ENCODE data around the gene PALD1. TPM values are rescaled to one million over a fixed set of nuclear protein-coding genes. Genes with fewer than 3 reads are reported as not detected.

PALD1 gene
- polyA plus RNA-seq, 3 donors = 0.04 to 0.11 TPM; not detected in 1

DNA sequence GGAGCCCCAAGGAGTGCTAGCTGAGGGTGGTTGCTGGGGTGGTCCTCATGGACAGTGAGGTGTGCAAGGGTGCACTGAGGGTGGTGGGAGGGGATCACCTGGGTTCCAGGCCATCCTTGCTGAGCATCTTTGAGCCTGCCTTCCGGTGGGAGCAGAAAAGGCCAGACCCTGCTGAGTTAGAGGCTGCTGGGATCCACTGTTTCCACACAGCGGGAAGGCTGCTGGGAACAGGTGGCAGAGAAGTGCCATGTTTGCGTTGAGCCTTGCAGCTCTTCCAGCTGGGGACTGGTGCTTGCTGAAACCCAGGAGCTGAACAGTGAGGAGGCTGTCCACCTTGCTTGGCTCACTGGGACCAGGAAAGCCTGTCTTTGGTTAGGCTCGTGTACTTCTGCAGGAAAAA lies 89.0 kb downstream of the PALD1 start:
- Histone ChIP-seq H3K27me3 (ENCODE audit: control insufficient read depth in 2 of 2, insufficient read depth in 2 of 2, low read length in 2 of 2) (no peaks in the 10 kb centered on the region), H2AFZ (ENCODE audit: insufficient read depth, low read depth, low read length, poor library complexity, severe bottlenecking) (no peak overlapping the region), H3K9me3 (replicated peaks in 1 of 2; ENCODE audit: control insufficient read depth in 1 of 2, insufficient read depth in 1 of 2, low read length in 2 of 2) (no peaks in the 10 kb centered on the region), H3K4me3 (replicated peaks in 1 of 3; ENCODE audit: low read depth in 2 of 3, low read length in 3 of 3) (no peak overlapping the region), H3K4me1 (ENCODE audit: control insufficient read depth in 1 of 2, insufficient read depth in 2 of 2, low read length in 2 of 2) (peaks cover 19 to 27% of the 10 kb centered on the region in 2 donors), H3K36me3 (replicated peaks in 1 of 2; ENCODE audit: control insufficient read depth in 1 of 2, insufficient read depth in 2 of 2, low read length in 2 of 2) (no peaks in the 10 kb centered on the region), H3K9ac (ENCODE audit: insufficient read depth, low read length, poor library complexity, severe bottlenecking) (no peak overlapping the region), H3K4me2 (replicated peaks; ENCODE audit: extremely low read depth, low read length, poor library complexity, severe bottlenecking) (no peak overlapping the region), H3K79me2 (ENCODE audit: insufficient read depth, low read length) (no peaks in the 10 kb centered on the region), H3K27ac (ENCODE audit: low read depth in 1 of 2, low read length in 2 of 2) (no peak overlapping the region), H4K20me1 (ENCODE audit: insufficient read depth, low read length) (no peaks in the 10 kb centered on the region)
- TF ChIP-seq CTCF (IDR thresholded peaks at IDR 0.05) = no peak
- Mint-ChIP-seq H3K9me3 (peaks cover 0 to 4% (median 0%) of the 10 kb centered on the region in 7 donors), H3K27ac (no peak overlapping the region), H3K4me3 (no peak overlapping the region), H3K36me3 (no peaks in the 10 kb centered on the region), H3K27me3 (ENCODE audit: low read depth in 3 of 3) (peaks cover 0 to 5% (median 2%) of the 10 kb centered on the region in 3 donors), H3K4me1 (peaks cover 30% of the 10 kb centered on the region)
- intact Hi-C loops (cut with micrococcal nuclease) = no loop called here
- DNase-seq = no peak
- 71% methylated on average over 4 of the region's 4 CpGs for WGBS (ENCODE audit: insufficient coverage)

- no peak overlapping the region for H3K27ac Mint-ChIP-seq
Observed at GRCh38 chr10:70568113-70568512, 89.5 kb downstream of the PALD1 start.

More at GRCh38 chr10:70568113-70568512, 89.5 kb downstream of the PALD1 start:
- Histone ChIP-seq H3K9ac (ENCODE audit: insufficient read depth, low read length, poor library complexity, severe bottlenecking) (no peak overlapping the region), H3K36me3 (replicated peaks in 1 of 2; ENCODE audit: control insufficient read depth in 1 of 2, insufficient read depth in 2 of 2, low read length in 2 of 2) (no peaks in the 10 kb centered on the region), H3K27ac (ENCODE audit: low read depth in 1 of 2, low read length in 2 of 2) (no peak overlapping the region), H2AFZ (ENCODE audit: insufficient read depth, low read depth, low read length, poor library complexity, severe bottlenecking) (no peak overlapping the region), H3K4me3 (replicated peaks in 1 of 3; ENCODE audit: low read depth in 2 of 3, low read length in 3 of 3) (no peak overlapping the region), H3K4me2 (replicated peaks; ENCODE audit: extremely low read depth, low read length, poor library complexity, severe bottlenecking) (no peak overlapping the region), H3K79me2 (ENCODE audit: insufficient read depth, low read length) (no peaks in the 10 kb centered on the region), H4K20me1 (ENCODE audit: insufficient read depth, low read length) (no peaks in the 10 kb centered on the region), H3K4me1 (ENCODE audit: control insufficient read depth in 1 of 2, insufficient read depth in 2 of 2, low read length in 2 of 2) (peaks cover 19 to 27% of the 10 kb centered on the region in 2 donors), H3K9me3 (replicated peaks in 1 of 2; ENCODE audit: control insufficient read depth in 1 of 2, insufficient read depth in 1 of 2, low read length in 2 of 2) (no peaks in the 10 kb centered on the region), H3K27me3 (ENCODE audit: control insufficient read depth in 2 of 2, insufficient read depth in 2 of 2, low read length in 2 of 2) (no peaks in the 10 kb centered on the region)
- Mint-ChIP-seq H3K4me3 (no peak overlapping the region), H3K27me3 (ENCODE audit: low read depth in 3 of 3) (peaks cover 0 to 6% (median 2%) of the 10 kb centered on the region in 3 donors), H3K9me3 (peaks cover 0 to 4% (median 0%) of the 10 kb centered on the region in 7 donors), H3K36me3 (peaks cover 0 to under 1% of the 10 kb centered on the region in 2 donors), H3K4me1 (peaks cover 32% of the 10 kb centered on the region)
- DNase-seq = no peak
- 80% methylated on average over 1 of the region's 3 CpGs for WGBS (ENCODE audit: insufficient coverage)
- intact Hi-C loops (cut with micrococcal nuclease) = no loop called here
- TF ChIP-seq CTCF (IDR thresholded peaks at IDR 0.05) = no peak
